Activated CD8-positive, alpha-beta T cell treated with anti-CD3 and anti-CD28 coated beads for 36 hours (primary cell): ENCODE data around the gene CD276. TPM values are rescaled to one million over a fixed set of nuclear protein-coding genes. Genes with fewer than 3 reads are reported as not detected.

ENCODE experiments used
- ATAC-seq: fragments of 200-7000 bp; cut with Tn5 transposase; one replicate; pipeline ENCODE4 v1.10.0; 2021; ENCODE audit warnings: mild to moderate bottlenecking, moderate library complexity
- CTCF ChIA-PET: fragments of 350-600 bp; sonication (Branson Sonifier 250); formaldehyde crosslinking; loops from one replicate; lab custom pipeline; 2021; ENCODE audit warnings: antibody characterized with exemption; lab: Charles Lee
- POLR2A ChIA-PET: fragments of 350-600 bp; sonication (Branson Sonifier 250); formaldehyde crosslinking; loops from one replicate; lab custom pipeline; 2021; ENCODE audit warnings: antibody characterized with exemption; lab: Charles Lee
- DNase-seq: peaks from one replicate; pipeline ENCODE4 v3.0.0-alpha.2; 2020
- H3K27ac Mint-ChIP-seq: one replicate; pipeline ENCODE4 v1.8.0; 2021; ENCODE audit warnings: mild to moderate bottlenecking, mixed read lengths
- H3K27me3 Mint-ChIP-seq: one replicate; pipeline ENCODE4 v1.8.0; 2021; ENCODE audit warnings: mixed read lengths
- H3K36me3 Mint-ChIP-seq: one replicate; pipeline ENCODE4 v1.8.0; 2021; ENCODE audit warnings: low read depth, mixed read lengths
- H3K4me1 Mint-ChIP-seq: one replicate; pipeline ENCODE4 v1.8.0; 2021; ENCODE audit warnings: low read depth, mixed read lengths
- H3K4me3 Mint-ChIP-seq: one replicate; pipeline ENCODE4 v1.8.0; 2021; ENCODE audit warnings: mild to moderate bottlenecking, moderate library complexity, mixed read lengths
- H3K9me3 Mint-ChIP-seq: one replicate; pipeline ENCODE4 v1.8.0; 2021; ENCODE audit warnings: mixed read lengths
- intact Hi-C: fragments of 100-400 bp; cut with micrococcal nuclease; formaldehyde crosslinking; loops from one replicate; pipeline ENCODE4 v1.10.0; 2022
- total RNA-seq, 2 experiments: library from RNA; stranded (reverse); gene quantifications; one replicate each; pipeline ENCODE4 v1.2.3, GENCODE V29; 2021
- TF ChIP-seq, protein P1 (sequence below): fragments of 200-600 bp; IDR thresholded peaks from one replicate; pipeline ENCODE4 v1.8.0; 2022; ENCODE audit warnings: antibody characterized with exemption, mild to moderate bottlenecking

The CD276 gene
- total RNA-seq, 2 experiments from 2014 or later = 0.31 to 0.45 TPM

DNA sequence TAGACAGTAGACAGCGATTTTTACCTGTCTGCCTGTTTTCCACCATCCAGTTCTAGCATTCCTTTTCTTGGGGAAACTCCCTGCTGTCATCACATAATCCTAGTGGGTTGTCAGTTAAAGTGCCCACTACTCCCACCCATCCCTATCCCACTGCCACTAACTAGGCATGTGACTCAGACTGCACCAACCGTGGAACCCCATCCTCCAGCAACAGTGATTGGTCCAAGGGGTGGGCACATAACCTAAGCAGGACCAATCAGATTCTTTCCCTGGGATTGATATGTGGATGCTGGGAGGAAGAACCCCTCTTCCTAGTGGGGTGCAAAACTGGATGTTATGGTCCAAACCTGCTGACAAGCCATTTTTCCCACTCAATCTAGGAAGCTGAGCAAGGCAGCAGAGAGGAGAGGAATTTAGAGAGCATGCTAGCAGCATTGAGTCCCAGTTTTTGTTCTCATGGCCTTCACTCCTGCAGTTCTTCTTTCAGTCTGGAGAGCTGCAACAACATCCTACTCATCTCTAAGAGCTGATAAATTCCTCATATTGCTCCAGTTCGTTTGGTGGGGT is 72.8 kb downstream of the CD276 start:
- no peaks in the 10 kb centered on the region for H3K9me3 Mint-ChIP-seq
- TF ChIP-seq, protein P1, sequence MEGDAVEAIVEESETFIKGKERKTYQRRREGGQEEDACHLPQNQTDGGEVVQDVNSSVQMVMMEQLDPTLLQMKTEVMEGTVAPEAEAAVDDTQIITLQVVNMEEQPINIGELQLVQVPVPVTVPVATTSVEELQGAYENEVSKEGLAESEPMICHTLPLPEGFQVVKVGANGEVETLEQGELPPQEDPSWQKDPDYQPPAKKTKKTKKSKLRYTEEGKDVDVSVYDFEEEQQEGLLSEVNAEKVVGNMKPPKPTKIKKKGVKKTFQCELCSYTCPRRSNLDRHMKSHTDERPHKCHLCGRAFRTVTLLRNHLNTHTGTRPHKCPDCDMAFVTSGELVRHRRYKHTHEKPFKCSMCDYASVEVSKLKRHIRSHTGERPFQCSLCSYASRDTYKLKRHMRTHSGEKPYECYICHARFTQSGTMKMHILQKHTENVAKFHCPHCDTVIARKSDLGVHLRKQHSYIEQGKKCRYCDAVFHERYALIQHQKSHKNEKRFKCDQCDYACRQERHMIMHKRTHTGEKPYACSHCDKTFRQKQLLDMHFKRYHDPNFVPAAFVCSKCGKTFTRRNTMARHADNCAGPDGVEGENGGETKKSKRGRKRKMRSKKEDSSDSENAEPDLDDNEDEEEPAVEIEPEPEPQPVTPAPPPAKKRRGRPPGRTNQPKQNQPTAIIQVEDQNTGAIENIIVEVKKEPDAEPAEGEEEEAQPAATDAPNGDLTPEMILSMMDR = no peak
- H3K27me3 Mint-ChIP-seq = peaks cover 30% of the 10 kb centered on the region
- no peak overlapping the region for H3K4me3 Mint-ChIP-seq
- intact Hi-C loops = no loop called here
- H3K27ac Mint-ChIP-seq = no peak overlapping the region
- H3K4me1 Mint-ChIP-seq = no peaks in the 10 kb centered on the region
- POLR2A ChIA-PET = no interaction called here
- ATAC-seq (no peak), DNase-seq (no peak)
- no peaks in the 10 kb centered on the region for H3K36me3 Mint-ChIP-seq
- CTCF ChIA-PET = no interaction called here

- Mint-ChIP-seq H3K4me3 (no peak overlapping the region), H3K4me1 (no peaks in the 10 kb centered on the region), H3K9me3 (no peaks in the 10 kb centered on the region), H3K27ac (no peak overlapping the region), H3K27me3 (peaks cover 30% of the 10 kb centered on the region), H3K36me3 (no peaks in the 10 kb centered on the region)
- CTCF ChIA-PET = no interaction called here
- TF ChIP-seq, protein P1 = no peak
- POLR2A ChIA-PET = no interaction called here
- ATAC-seq (no peak), DNase-seq (no peak)
- intact Hi-C loops = no loop called here
Observed at GRCh38 chr15:73757571-73757970, 73.4 kb downstream of the CD276 start.

- CTCF ChIA-PET = no interaction called here
- no peak for DNase-seq
- TF ChIP-seq, protein P1 = no peak
- H3K4me3 Mint-ChIP-seq = no peak overlapping the region
- intact Hi-C loops = no loop called here
- no peaks in the 10 kb centered on the region for H3K9me3 Mint-ChIP-seq
- H3K4me1 Mint-ChIP-seq = no peaks in the 10 kb centered on the region
- POLR2A ChIA-PET = no interaction called here
- peaks cover 29% of the 10 kb centered on the region for H3K27me3 Mint-ChIP-seq
- H3K27ac Mint-ChIP-seq = no peak overlapping the region
- H3K36me3 Mint-ChIP-seq = no peaks in the 10 kb centered on the region
- ATAC-seq = no peak
Observed at GRCh38 chr15:73758461-73758860, 74.3 kb downstream of the CD276 start.

DNA sequence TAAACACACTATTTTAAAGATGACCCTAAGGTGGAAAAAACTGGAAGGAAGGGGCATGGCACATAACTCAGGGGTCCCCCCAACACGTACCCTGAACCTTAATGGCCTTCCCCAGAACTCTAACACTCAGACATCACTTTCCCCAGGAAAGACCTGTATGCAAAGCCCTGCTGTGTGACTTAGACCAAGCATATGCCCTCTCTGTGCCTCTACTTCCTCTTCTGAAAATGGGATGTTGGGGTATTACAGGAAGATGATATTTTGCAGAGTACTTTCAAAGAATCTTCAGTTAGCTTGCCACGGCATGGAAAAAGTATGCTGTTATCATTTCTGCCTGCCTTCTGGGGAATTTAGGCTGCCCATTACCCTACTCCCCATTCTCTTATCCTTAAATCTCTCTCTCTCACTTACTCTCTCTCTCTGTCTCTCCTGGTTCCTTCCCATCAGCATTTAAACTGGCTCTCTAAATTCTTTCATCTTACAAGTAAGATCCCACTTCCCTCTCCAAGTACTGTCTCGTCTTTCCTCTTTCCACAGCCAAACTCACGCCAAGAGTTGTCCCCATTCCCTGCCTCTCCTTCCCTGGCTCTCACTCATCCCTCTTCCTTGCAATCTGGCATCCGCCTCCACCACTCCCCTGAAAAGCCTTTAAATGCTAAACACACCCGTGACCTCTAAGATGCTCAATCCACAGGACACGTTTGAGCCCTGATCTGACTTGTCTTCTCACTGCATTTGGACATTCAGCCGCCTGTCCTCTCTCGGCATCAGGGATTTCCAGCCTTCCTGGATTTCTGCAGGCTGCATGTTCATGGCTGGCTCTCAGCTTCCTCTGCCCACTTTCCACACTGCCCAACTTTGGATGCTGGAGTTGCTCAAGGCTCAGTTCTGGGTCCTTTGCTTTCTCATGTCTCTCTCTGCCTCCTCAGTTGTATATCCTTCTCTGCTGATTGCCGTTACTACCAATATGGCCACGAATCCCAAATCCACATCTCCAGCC is 76.4 kb downstream of the CD276 start:
- ATAC-seq (no peak), DNase-seq (no peak)
- Mint-ChIP-seq H3K4me1 (no peaks in the 10 kb centered on the region), H3K4me3 (no peak overlapping the region), H3K9me3 (no peaks in the 10 kb centered on the region), H3K27me3 (peaks cover 12% of the 10 kb centered on the region), H3K36me3 (no peaks in the 10 kb centered on the region), H3K27ac (no peak overlapping the region)
- intact Hi-C loops = no loop called here
- TF ChIP-seq, protein P1 = no peak
- CTCF ChIA-PET = no interaction called here
- POLR2A ChIA-PET = no interaction called here

GRCh38 chr15:73763931-73764330 is 79.7 kb downstream of the CD276 start:
- intact Hi-C loops = no loop called here
- TF ChIP-seq, protein P1 = no peak
- ChIA-PET POLR2A (no interaction called here), CTCF (no interaction called here)
- DNase-seq (no peak), ATAC-seq (no peak)
- Mint-ChIP-seq H3K27ac (no peak overlapping the region), H3K4me3 (no peak overlapping the region), H3K4me1 (no peaks in the 10 kb centered on the region), H3K9me3 (no peaks in the 10 kb centered on the region), H3K36me3 (no peaks in the 10 kb centered on the region), H3K27me3 (peaks cover 8% of the 10 kb centered on the region)
